ENCODE measurements around the gene TMBIM1. TPM values are rescaled to one million over a fixed set of nuclear protein-coding genes. Genes with fewer than 3 reads are reported as not detected.
A peak's percentile ranks its signal among the peaks of the same experiment; 100 is the strongest.

Gene TMBIM1, protein sequence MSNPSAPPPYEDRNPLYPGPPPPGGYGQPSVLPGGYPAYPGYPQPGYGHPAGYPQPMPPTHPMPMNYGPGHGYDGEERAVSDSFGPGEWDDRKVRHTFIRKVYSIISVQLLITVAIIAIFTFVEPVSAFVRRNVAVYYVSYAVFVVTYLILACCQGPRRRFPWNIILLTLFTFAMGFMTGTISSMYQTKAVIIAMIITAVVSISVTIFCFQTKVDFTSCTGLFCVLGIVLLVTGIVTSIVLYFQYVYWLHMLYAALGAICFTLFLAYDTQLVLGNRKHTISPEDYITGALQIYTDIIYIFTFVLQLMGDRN
- 111 TPM for total RNA-seq
- long read RNA-seq, transcript TMBIM1-219 (10 exons, 2,874 nt): minor isoform, 18 of 258 reads
- long read RNA-seq, transcript TMBIM1-201 (12 exons, 2,371 nt): major isoform, 135 of 258 reads
- long read RNA-seq, transcript TMBIM1-215 (11 exons, 1,251 nt): minor isoform, 5 of 258 reads
- long read RNA-seq, partial matches to known transcripts: 42 of 258 reads
- long read RNA-seq, other reads (novel, unspliced or antisense): 56 of 258 reads

DNA sequence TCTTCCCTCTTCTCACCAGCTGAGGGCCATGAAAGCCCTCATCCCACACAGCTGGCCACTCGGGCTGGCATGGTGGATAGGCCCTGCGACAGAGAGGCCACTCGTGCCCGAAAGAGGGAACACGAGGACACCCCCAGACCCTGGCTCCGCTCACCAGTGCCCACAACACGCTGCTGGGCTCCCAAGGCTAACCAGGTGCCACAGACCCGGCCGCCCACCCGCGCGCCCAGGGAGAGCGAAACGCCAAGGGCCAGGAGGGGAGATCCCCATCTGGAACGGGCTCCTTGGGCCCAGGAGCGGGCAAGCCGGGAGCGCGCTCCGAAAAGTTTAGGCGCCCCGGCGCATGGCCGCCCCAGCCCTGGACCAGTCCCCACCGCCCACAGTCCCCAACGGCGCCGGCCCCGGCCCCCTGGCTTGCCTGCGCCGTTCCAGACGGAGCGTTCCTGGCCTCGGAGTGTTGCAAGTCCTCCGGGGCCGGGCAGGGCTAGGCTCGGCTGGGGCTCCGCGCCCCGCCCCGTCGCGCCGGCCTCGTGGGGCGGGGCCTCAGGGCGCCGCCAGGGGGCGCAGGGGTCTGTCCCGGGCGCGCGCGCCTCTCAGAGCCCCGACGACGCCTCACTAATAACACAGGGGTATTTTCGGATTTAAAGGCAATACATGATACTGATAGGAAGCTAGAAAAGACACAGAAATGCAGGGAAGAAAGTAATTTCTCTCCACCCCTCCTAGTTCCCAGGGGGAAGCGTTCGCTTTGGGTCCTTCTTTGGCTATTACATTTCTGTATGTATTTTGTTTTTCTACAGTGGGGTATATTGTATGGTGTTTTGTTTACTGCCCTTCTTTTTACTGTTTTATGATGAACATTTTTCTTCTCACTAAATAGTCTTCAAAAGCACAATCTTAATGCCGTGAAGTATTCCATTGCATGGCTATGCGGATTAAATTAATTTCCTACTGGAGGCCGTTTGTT, at the start of gene TMBIM1:
Gene TMBIM1 (minus strand): TSS at position 456 of the 967 bp plus-strand sequence. CDS start 10,362 bp downstream, outside the sequence.
- TF ChIP-seq, protein P1, sequence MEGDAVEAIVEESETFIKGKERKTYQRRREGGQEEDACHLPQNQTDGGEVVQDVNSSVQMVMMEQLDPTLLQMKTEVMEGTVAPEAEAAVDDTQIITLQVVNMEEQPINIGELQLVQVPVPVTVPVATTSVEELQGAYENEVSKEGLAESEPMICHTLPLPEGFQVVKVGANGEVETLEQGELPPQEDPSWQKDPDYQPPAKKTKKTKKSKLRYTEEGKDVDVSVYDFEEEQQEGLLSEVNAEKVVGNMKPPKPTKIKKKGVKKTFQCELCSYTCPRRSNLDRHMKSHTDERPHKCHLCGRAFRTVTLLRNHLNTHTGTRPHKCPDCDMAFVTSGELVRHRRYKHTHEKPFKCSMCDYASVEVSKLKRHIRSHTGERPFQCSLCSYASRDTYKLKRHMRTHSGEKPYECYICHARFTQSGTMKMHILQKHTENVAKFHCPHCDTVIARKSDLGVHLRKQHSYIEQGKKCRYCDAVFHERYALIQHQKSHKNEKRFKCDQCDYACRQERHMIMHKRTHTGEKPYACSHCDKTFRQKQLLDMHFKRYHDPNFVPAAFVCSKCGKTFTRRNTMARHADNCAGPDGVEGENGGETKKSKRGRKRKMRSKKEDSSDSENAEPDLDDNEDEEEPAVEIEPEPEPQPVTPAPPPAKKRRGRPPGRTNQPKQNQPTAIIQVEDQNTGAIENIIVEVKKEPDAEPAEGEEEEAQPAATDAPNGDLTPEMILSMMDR (IDR thresholded peaks at IDR 0.05; ENCODE audit: borderline replicate concordance): peak; percentile 96
- intact Hi-C loops (cut with micrococcal nuclease): loop anchor here (10.0 kb wide), 1 partner anchor 102 kb away; the partner anchor contains the start of gene CTDSP1
- H3K27me3 ChIP-seq (ENCODE audit: low read depth): no peaks in the 10 kb centered on the region
- H3K27ac ChIP-seq (replicated peaks): peak within 1 kb of the TSS; percentile 99
- DNase-seq: peak; percentile 85
- peak within 1 kb of the TSS; percentile 93 for H3K4me3 ChIP-seq
- H3K9me3 ChIP-seq (replicated peaks): no peaks in the 10 kb centered on the region
- no peaks in the 10 kb centered on the region for H3K36me3 ChIP-seq
- peaks cover 73% of the 10 kb centered on the region for H3K4me1 ChIP-seq

DNA sequence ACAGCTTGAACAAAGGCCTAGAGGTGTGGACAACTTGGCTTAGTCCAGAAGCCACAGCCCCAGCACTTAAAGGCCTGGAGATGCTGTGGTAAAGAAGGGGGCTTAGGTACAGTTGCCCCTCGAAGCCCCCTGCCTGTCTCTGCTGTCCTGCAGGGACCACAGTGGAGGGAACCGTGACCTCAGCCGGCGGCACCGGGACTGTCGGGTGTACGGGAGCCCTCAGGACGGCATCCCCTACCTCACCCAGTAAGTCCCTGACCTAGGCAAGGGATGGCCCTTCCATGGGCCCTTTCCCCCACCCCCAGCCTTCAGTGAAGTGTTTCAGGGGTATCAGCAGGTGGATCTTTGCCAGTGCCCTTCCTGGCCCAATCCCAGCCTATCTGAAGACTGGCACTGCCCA, 49.1 kb upstream of the TMBIM1 start:
- Histone ChIP-seq H3K9me3 (replicated peaks) (no peaks in the 10 kb centered on the region), H3K27ac (replicated peaks) (no peak overlapping the region), H3K36me3 (no peaks in the 10 kb centered on the region), H3K4me3 (no peak overlapping the region), H3K4me1 (no peaks in the 10 kb centered on the region), H3K27me3 (ENCODE audit: low read depth) (no peaks in the 10 kb centered on the region)
- DNase-seq: no peak
- TF ChIP-seq, protein P1 (IDR thresholded peaks at IDR 0.05; ENCODE audit: borderline replicate concordance): no peak
- intact Hi-C loops (cut with micrococcal nuclease): no loop called here

DNA sequence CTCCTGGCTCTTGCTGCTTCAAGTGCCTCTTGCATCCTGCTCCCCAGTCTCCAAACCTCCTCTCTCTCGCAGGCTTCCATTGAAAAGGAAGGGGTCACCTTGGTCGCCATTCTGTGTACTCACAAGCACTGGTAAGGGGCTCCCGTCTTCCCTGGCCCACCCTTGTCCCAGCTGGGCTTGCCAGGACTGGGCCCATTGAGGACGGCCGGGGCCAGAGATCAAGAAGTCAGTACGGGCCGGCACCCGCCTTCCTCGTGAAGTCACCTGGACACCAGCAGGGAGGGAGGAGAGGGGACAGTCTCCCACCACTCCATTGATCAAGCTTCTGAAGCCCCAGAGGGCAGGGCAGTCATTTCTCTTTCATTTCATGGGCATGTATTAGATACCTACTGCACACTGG, 48.4 kb upstream of the TMBIM1 start:
- no peaks in the 10 kb centered on the region for H3K9me3 ChIP-seq (replicated peaks)
- no peak overlapping the region for H3K4me3 ChIP-seq
- no peak for DNase-seq
- no peaks in the 10 kb centered on the region for H3K4me1 ChIP-seq
- H3K27ac ChIP-seq (replicated peaks): no peak overlapping the region
- TF ChIP-seq, protein P1 (IDR thresholded peaks at IDR 0.05; ENCODE audit: borderline replicate concordance): no peak
- H3K27me3 ChIP-seq (ENCODE audit: low read depth): no peaks in the 10 kb centered on the region
- H3K36me3 ChIP-seq: no peaks in the 10 kb centered on the region
- intact Hi-C loops (cut with micrococcal nuclease): no loop called here

DNA sequence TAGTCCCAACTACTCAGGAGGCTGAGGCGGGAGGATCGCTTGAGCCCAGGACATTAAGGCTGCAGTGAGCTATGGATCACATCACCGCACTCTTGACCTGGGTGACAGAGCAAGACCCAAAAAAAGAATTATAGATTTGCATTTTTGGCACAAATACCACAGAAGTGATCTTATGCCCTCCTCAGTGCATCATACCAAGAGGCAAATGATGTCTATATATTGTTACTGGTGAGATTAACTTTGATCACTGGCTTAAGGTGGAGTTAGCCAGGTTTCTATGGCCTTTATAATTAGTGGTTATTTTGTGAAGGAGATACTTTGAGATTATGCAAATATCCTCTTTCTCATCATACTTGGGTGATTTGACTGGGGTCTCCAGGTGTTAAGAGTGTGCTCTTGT, 42.2 kb upstream of the TMBIM1 start:
- intact Hi-C loops (cut with micrococcal nuclease): no loop called here
- TF ChIP-seq, protein P1 (IDR thresholded peaks at IDR 0.05; ENCODE audit: borderline replicate concordance): no peak
- DNase-seq: no peak

More for the DNA sequence above, 42.2 kb upstream of the TMBIM1 start:
- peaks cover 8% of the 10 kb centered on the region for H3K9me3 ChIP-seq (replicated peaks)
- H3K4me1 ChIP-seq: no peaks in the 10 kb centered on the region
- no peak overlapping the region for H3K27ac ChIP-seq (replicated peaks)
- no peaks in the 10 kb centered on the region for H3K27me3 ChIP-seq (ENCODE audit: low read depth)
- no peaks in the 10 kb centered on the region for H3K36me3 ChIP-seq
- H3K4me3 ChIP-seq: no peak overlapping the region
